ENCODE data around the gene STOM.

DNA sequence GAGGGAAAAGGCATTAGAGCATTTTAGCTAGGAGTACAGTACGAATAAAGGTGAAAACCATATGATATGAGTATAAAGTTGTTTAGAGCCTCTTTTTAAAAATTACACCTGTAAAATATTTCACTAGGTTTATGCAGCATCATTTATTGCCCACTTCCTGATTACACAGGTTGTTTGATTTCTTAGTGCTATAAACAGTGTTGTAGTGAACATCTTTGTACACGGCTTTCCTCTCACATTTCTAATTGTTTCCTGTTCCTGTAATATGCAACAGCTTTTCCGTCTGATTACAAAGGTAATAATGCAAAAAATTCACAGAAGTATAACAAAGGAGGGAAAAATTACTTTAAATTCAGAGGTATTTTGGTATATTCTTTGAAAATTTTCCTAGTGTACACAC is 13.0 kb downstream of the STOM start:
- TF ChIP-seq, protein P1, sequence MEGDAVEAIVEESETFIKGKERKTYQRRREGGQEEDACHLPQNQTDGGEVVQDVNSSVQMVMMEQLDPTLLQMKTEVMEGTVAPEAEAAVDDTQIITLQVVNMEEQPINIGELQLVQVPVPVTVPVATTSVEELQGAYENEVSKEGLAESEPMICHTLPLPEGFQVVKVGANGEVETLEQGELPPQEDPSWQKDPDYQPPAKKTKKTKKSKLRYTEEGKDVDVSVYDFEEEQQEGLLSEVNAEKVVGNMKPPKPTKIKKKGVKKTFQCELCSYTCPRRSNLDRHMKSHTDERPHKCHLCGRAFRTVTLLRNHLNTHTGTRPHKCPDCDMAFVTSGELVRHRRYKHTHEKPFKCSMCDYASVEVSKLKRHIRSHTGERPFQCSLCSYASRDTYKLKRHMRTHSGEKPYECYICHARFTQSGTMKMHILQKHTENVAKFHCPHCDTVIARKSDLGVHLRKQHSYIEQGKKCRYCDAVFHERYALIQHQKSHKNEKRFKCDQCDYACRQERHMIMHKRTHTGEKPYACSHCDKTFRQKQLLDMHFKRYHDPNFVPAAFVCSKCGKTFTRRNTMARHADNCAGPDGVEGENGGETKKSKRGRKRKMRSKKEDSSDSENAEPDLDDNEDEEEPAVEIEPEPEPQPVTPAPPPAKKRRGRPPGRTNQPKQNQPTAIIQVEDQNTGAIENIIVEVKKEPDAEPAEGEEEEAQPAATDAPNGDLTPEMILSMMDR (IDR thresholded peaks at IDR 0.05) = no peak
- TF ChIP-seq POLR2A (IDR thresholded peaks at IDR 0.05) = no peak
